NAMALWA (cell line): ENCODE data around the gene TMEM121B.

Source experiments
- DNase-seq: peaks from one replicate; pipeline ENCODE4 v3.0.0-alpha.2; 2015; ENCODE audit warnings: low spot score

Gene TMEM121B

DNA sequence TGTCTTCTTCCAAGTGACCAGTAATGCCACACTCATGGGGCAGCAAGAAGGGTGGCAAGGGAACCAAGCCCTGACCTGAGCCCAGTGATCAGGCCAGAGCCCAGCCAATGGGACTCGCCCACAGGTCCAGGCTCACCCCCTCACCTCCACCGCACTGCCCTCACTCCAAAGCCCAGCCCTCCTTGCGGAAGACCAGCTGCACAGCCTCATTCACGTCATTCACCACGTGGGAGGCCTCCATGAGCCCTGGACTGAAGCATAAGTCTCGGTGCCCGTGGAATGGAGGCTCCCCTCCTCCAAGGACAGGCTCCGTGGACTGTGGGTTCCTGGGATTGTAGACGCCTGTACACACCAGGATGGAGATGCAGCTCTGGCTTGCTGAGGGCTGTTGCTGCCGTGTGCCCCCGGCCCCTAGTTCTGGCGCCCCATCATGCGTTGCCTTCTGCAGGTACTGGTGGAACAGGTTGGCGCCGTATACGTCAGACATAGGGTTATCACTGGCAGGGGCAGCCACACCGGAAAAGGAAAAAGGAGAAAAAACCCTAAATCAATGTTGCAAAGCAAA, 16.8 kb upstream of the TMEM121B start:
- DNase-seq = no peak

DNA sequence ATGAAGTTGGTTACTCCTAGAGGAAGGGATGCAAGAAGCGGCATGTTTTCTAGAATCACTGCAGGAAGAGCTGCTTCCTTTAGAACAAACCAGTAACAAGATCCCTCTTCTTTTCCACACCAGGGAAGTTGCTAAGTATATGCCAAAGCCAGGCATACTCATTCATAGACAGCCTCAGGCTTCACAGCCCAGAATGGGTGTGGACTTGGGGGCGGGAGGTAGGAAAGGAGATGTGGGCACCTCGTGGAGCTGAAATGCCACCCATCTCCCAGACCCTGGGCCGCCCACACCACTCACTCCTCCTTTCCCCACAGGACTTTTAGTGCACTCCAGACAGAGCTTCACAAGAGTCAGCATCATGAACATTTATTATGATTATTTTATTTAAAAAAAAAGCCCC, 16.0 kb upstream of the TMEM121B start:
- no peak for DNase-seq

DNA sequence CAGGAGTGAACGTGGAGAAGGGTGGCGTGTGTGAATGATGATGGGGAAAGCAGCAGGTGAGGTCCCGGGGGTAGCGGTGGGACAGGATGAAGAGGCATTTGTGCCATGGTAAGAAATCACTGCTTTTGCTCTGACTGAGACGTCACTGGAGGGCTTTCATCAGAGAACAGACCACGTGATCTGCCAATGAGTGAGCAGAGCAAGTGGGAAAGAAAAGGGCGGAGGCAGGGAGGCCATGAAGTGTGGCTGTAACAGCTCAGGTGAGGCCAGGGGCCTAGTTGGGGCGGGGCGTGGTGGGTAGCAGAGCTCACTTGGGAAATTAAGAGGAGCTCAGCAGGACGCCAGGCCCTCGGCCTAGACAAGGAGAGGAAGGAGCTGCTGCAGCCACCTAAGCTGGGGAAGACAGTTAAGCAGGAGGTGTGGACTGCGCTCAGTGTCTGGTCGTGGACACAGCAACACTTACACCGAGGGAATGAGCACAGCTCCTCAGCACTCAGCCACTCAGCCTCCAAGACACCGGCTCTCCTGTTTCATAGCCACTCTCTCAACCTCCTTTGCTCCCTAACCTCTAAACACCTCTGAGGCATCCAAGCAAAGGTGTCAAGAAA, 14.1 kb upstream of the TMEM121B start:
- no peak for DNase-seq

- DNase-seq = no peak
Measured at GRCh38 chr22:17133137-17133536, 12.0 kb upstream of the TMEM121B start.

DNA sequence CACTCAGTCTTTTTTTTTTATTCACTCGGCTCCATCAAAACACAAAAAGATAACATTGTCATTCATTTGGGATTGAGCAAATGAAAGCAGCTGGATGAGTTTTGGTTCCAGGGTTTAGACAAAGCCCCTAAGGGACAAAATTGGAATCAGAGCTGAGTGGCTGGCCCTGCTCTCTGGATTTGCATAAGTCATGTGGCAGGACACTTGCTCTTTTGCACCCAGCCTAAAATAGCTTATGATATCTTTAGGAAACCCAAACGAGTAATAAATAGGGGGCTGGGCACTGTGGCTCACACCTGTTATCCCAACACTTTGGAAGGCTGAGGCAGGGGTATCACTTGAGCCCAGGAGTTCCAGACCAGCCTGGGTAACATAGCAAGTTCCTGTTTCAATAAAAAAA, 11.0 kb upstream of the TMEM121B start:
- peak; percentile 31 for DNase-seq

DNA sequence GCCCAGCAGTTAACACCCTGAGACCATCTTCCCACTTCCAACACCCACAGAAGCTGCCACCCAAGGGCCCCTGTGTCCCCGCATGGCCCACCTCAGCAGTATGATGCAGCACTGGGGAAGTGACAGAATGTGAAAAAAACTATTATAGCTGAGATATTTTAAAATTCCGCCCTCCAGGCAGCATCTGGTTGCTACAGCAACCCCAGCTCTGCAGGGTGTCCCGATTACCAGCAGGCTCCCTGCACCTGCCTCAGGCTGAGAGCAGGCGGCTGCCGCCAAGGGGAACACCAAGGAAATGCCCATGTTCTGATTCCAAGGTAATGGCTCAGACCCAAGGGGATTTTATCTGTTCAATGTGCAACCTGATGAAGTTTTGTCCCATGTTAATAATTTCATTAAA, 10.5 kb upstream of the TMEM121B start:
- peak; percentile 57 for DNase-seq

GRCh38 chr22:17130199-17130598, 9.0 kb upstream of the TMEM121B start:
- no peak for DNase-seq

GRCh38 chr22:17120711-17121232, 388 bp downstream of the TMEM121B start:
- no peak for DNase-seq

GRCh38 chr22:17120281-17120680, 879 bp downstream of the TMEM121B start:
- no peak for DNase-seq

DNA sequence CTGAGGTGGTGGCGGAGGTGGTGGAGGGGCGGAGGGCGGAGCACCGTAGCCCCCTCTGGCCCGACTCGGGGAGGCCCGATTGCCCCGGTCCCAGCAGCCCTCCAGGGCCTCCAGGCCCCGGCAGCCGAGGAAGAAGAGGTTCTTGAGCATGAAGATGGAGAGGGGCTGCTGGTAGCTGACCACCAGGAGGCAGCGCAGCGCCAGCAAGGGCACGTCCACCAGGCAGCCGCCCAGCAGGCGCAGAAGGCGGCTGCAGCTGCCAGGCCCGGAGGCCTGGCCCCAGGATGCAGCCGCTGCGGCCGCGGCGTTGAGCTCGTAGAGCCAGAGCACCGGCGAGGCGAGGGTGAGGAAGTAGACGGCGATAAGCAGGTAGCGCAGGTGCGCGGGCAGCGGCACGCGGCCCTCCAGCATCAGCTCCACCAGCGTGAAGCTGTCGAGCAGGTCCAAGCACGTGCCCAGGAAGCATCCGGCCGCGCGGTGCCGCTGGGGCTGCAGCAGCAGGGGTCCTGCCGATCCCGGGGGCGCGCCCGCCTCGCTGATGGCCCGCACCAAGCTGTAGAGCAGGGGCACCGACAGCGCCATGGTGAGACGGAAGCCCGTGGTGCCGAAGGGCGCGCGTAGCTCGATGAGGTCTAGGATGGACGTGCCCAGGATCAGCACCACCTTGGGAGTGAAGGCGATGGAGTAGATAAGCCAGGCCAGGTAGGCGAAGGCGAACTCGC, 1.5 kb downstream of the TMEM121B start:
- DNase-seq = no peak

- DNase-seq = no peak
Measured at GRCh38 chr22:17118342-17118741, 2.8 kb downstream of the TMEM121B start.

DNA sequence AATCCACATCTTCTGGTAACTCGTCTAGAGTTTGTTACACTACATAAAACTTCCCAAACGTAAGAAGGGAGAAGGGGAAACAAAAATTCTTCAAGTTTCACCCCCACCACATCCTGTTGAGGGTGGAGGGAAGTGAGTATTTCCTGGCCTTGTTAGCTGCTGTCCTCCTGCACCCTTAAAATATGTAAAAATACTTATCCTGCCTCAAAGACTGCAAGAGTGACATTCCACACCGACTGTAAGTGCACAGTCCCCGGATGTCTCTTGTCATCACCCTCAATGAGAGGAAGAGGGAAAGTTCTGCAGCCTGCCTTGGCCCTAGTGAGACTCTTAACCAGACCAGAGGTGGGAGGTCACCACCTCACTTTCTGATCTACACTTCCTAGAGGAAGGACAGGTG, 3.3 kb downstream of the TMEM121B start:
- no peak for DNase-seq

DNA sequence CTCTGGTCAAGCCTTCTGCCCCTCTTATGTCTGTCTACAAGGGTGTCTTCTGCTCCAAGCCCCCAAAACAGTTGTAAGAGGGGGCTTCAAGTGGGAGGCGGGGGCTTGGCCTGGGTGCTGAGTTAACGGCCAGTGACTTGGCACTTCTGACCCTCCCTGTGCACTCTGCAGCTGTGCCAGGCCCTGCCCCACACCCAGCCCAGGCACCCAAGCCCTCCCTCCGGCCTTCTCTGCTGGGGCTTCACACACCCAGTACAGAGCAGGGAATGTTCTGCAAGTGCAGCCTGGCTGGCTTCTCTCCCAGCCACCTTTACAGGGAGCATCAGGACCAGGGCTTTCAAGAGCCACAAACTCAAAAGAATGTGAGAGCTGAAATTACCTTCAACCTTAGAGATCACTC, 3.8 kb downstream of the TMEM121B start:
- DNase-seq = no peak

DNA sequence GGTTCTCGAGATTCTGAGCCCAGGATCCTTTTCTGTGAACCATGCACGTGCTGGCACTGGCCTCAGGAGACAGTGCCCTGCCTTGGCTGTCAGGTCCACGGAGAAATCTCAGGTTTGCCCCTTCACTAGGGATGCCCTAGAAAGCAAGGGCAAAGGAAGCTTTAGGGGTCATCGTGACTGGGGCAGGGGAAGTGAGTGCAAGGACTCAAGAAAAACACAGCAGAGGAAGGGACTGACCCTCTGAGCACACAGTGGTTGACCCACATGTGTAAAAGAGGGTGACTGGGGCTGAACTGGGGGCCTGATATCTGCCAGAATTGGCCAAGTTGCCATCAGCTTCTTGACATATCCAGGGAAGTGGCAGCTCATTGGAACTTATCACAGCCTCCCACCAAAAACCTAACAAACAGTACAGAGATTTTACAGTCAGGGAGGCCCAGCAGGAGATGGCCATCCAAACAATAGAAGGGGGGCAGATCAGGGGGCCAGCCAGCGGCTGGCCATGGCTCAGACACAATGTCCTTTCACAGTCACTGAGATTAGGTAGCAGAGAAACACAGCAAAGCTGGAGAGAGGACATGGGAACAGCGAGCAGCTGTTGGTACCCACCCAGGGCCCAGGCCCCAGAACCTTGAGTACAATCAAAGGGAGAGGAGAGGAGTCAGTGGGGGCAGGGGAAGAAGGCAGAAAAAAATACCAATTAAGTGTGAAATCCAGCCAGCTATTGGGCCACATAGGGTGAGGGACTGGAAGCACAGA, 4.4 kb downstream of the TMEM121B start:
- no peak for DNase-seq

GRCh38 chr22:17115945-17116565, 5.1 kb downstream of the TMEM121B start:
- DNase-seq = no peak

DNA sequence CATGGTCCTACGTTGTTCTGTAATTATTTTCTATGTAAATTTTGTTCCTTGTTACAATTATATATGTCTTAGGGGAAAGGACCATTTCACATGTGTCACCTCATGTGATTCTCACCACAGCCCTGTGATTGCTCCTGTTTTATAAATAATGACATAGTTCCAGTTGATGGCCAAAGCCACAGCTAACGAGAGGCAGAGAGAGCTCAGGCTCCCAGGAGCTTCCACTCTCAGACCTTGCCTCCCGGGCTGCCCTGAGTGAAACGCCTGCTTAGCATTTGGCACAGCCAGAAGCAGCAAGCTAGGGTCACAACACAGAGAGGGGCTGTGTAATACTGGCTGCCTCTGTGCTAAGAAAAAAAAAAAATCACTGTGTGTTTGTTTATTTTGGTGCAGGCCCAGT, 5.9 kb downstream of the TMEM121B start:
- no peak for DNase-seq

- DNase-seq = no peak
Measured at GRCh38 chr22:17114898-17115235, 6.3 kb downstream of the TMEM121B start.

- DNase-seq = no peak
Measured at GRCh38 chr22:17114173-17114897, 6.8 kb downstream of the TMEM121B start.

DNA sequence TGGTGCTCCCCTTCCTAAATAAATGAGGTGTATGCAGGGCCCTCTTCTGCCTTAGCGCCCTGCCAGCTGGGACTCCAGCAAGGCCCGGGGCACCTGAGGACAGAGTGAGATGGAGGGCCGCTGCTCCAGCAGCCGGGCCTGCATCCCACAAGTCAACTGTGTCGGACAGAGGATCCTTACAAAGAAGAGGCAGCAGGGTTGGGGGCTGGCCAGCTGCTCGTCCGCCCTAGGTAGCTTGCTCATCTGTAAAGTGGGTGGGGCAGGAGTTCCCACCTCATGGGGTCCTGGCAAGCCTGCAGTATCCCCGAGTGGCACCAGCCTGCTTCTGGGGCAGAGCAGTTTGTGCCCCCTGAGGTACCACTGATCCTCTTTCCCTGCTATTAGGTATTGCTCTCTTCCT, 7.6 kb downstream of the TMEM121B start:
- no peak for DNase-seq

- DNase-seq = no peak
Measured at GRCh38 chr22:17112491-17113042, 8.6 kb downstream of the TMEM121B start.

GRCh38 chr22:17110791-17111550, 10.2 kb downstream of the TMEM121B start:
- DNase-seq = no peak
